WTC11 (cell line): ENCODE results near the gene BNC2. TPM values are rescaled to one million over a fixed set of nuclear protein-coding genes. Genes with fewer than 3 reads are reported as not detected.

Experiments
- ATAC-seq: fragments of 200-7000 bp; cut with Tn5 transposase; 2 replicates; pipeline ENCODE4 v1.10.0; 2021; ENCODE audit warnings: mild to moderate bottlenecking, moderate library complexity
- CTCF ChIA-PET: fragments of 300-600 bp; sonication (Branson Sonifier 250); formaldehyde crosslinking; loops from one replicate; lab custom pipeline; 2021; ENCODE audit warnings: antibody characterized with exemption; lab: Charles Lee
- POLR2A ChIA-PET: fragments of 350-600 bp; sonication (Branson Sonifier 250); formaldehyde crosslinking; loops from one replicate; lab custom pipeline; 2021; ENCODE audit warnings: antibody characterized with exemption; lab: Charles Lee
- DNase-seq: peaks from one replicate; pipeline ENCODE4 v3.0.0; 2021; ENCODE audit warnings: low spot score
- H3K27ac Mint-ChIP-seq: 2 replicates; pipeline ENCODE4 v1.8.0; 2021; ENCODE audit warnings: mixed read lengths
- H3K27me3 Mint-ChIP-seq: 2 replicates; pipeline ENCODE4 v1.8.0; 2021; ENCODE audit warnings: low read depth, mild to moderate bottlenecking, moderate library complexity, mixed read lengths
- H3K36me3 Mint-ChIP-seq: 2 replicates; pipeline ENCODE4 v1.8.0; 2021; ENCODE audit warnings: mixed read lengths
- H3K4me1 Mint-ChIP-seq: 2 replicates; pipeline ENCODE4 v1.8.0; 2022; ENCODE audit warnings: mixed read lengths
- H3K4me3 Mint-ChIP-seq: 2 replicates; pipeline ENCODE4 v1.8.0; 2021; ENCODE audit warnings: mild to moderate bottlenecking, moderate library complexity, mixed read lengths
- H3K9me3 Mint-ChIP-seq: 2 replicates; pipeline ENCODE4 v1.8.0; 2021; ENCODE audit warnings: mixed read lengths
- CREM ChIP-seq: sonication (generic); formaldehyde crosslinking; IDR thresholded peaks from 2 replicates; pipeline ENCODE4 v1.8.1; 2022; ENCODE audit warnings: mild to moderate bottlenecking, missing genetic modification reagents, moderate library complexity
- ELF4 ChIP-seq: sonication (generic); formaldehyde crosslinking; IDR thresholded peaks from 2 replicates; pipeline ENCODE4 v1.8.1; 2022; ENCODE audit warnings: low read depth, mild to moderate bottlenecking, moderate library complexity, missing genetic modification reagents
- IRF2 ChIP-seq: sonication (generic); formaldehyde crosslinking; IDR thresholded peaks from 2 replicates; pipeline ENCODE4 v1.8.0; 2022; ENCODE audit warnings: low read depth, missing genetic modification reagents, borderline replicate concordance
- KAT7 ChIP-seq: sonication (generic); formaldehyde crosslinking; IDR thresholded peaks from 2 replicates; pipeline ENCODE4 v1.8.1; 2023; ENCODE audit warnings: missing genetic modification reagents, mild to moderate bottlenecking, borderline replicate concordance
- NR1H2 ChIP-seq: sonication (generic); formaldehyde crosslinking; IDR thresholded peaks from 2 replicates; pipeline ENCODE4 v1.9.0; 2021; ENCODE audit warnings: mild to moderate bottlenecking, moderate library complexity, missing genetic modification reagents
- OVOL2 ChIP-seq: fragments of 250-450 bp; sonication (Bioruptor Pico); IDR thresholded peaks from 2 replicates; pipeline ENCODE4 v1.9.0; 2021; ENCODE audit warnings: mild to moderate bottlenecking, borderline replicate concordance
- SOX15 ChIP-seq: fragments of 250-450 bp; sonication (Bioruptor Pico); IDR thresholded peaks from 2 replicates; pipeline ENCODE4 v1.9.0; 2021; ENCODE audit warnings: mild to moderate bottlenecking
- SP1 ChIP-seq: sonication (generic); formaldehyde crosslinking; conservative IDR thresholded peaks from 2 replicates; pipeline ENCODE4 v1.8.1; 2022; ENCODE audit warnings: missing genetic modification reagents
- TEAD1 ChIP-seq: sonication (generic); formaldehyde crosslinking; IDR thresholded peaks from 2 replicates; pipeline ENCODE4 v1.8.0; 2022; ENCODE audit warnings: mild to moderate bottlenecking, missing genetic modification reagents
- ZBTB21 ChIP-seq: sonication (generic); formaldehyde crosslinking; IDR thresholded peaks from 2 replicates; pipeline ENCODE4 v1.8.1; 2023; ENCODE audit warnings: mild to moderate bottlenecking, missing genetic modification reagents, borderline replicate concordance
- ZNF232 ChIP-seq: sonication (generic); formaldehyde crosslinking; IDR thresholded peaks from 2 replicates; pipeline ENCODE4 v1.8.0; 2022; ENCODE audit warnings: mild to moderate bottlenecking, missing genetic modification reagents
- ZNF423 ChIP-seq: fragments of 250-450 bp; sonication (Bioruptor Pico); IDR thresholded peaks from 2 replicates; pipeline ENCODE4 v2.1.2; 2022; ENCODE audit warnings: mild to moderate bottlenecking, moderate library complexity
- ZNF671 ChIP-seq: fragments of 250-450 bp; sonication (Bioruptor Pico); IDR thresholded peaks from 2 replicates; pipeline ENCODE4 v1.8.0; 2021; ENCODE audit warnings: mild to moderate bottlenecking
- total RNA-seq: library from RNA; stranded (reverse); gene quantifications from 3 replicates; pipeline ENCODE4 v1.2.3, GENCODE V29; 2021
- TF ChIP-seq, protein P1 (sequence below): fragments of 250-450 bp; sonication (Bioruptor Pico); IDR thresholded peaks from 2 replicates; pipeline ENCODE4 v1.9.0; 2021; ENCODE audit warnings: mild to moderate bottlenecking, borderline replicate concordance
- TF ChIP-seq, protein P2 (sequence below): sonication (generic); formaldehyde crosslinking; IDR thresholded peaks from 2 replicates; pipeline ENCODE4 v1.8.1; 2022; ENCODE audit warnings: low read depth, missing genetic modification reagents, borderline replicate concordance
- TF ChIP-seq, protein P3 (sequence below): sonication (generic); formaldehyde crosslinking; IDR thresholded peaks from 2 replicates; pipeline ENCODE4 v1.8.1; 2022; ENCODE audit warnings: mild to moderate bottlenecking, moderate library complexity, missing genetic modification reagents
- TF ChIP-seq, protein P4 (sequence below): fragments of 200-600 bp; IDR thresholded peaks from 2 replicates; pipeline ENCODE4 v1.8.0; 2022; ENCODE audit warnings: antibody characterized with exemption
- TF ChIP-seq, protein P5 (sequence below): fragments of 250-450 bp; sonication (Bioruptor Pico); IDR thresholded peaks from 2 replicates; pipeline ENCODE4 v1.9.0; 2021; ENCODE audit warnings: mild to moderate bottlenecking
- TF ChIP-seq, protein P6 (sequence below): sonication (generic); formaldehyde crosslinking; IDR thresholded peaks from 2 replicates; pipeline ENCODE4 v1.8.1; 2023; ENCODE audit warnings: mild to moderate bottlenecking, missing genetic modification reagents
- TF ChIP-seq, protein P7 (sequence below): fragments of 250-450 bp; sonication (Bioruptor Pico); IDR thresholded peaks from 2 replicates; pipeline ENCODE4 v1.9.0; 2021; ENCODE audit warnings: moderate library complexity, mild to moderate bottlenecking, inconsistent platforms, borderline replicate concordance

BNC2 gene
- total RNA-seq, 1 experiment from 2014 or later: 33.3 TPM

DNA sequence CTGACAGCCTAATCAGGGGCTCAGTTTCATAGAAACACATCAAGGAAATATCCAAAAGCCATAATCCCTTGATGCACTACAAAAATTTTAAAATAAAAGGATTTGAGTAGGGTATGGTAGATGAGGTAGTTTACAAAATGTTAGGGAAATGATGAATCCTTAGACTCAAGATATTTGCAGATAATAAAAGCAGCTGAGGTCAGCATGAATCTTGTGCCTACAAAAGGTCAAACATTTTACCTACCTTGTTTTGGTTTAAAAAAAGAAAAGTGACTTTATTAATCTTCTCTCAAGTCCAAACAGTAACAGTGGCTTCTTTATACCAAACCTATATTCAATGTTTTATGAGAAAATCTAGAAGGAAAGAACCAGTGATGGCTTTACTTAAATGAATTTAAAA, 135.5 kb downstream of the BNC2 start:
- Mint-ChIP-seq H3K27me3 (no peaks in the 10 kb centered on the region; the same call in 1 of the 2 replicates), H3K27ac (no peak overlapping the region), H3K9me3 (0 out of 2 replicates have a peak, but pooled peaks cover 3% of the 10 kb centered on the region), H3K4me1 (peaks cover 66% of the 10 kb centered on the region), H3K4me3 (no peak overlapping the region), H3K36me3 (0 out of 2 replicates have a peak, but pooled peaks cover 3% of the 10 kb centered on the region)
- CTCF ChIA-PET: no interaction called here
- POLR2A ChIA-PET: no interaction called here
- DNase-seq (no peak), ATAC-seq (no peak)
- TF ChIP-seq TEAD1 (CRISPR knock-in tag) (no peak), SP1 (CRISPR knock-in tag) (no peak), CREM (CRISPR knock-in tag) (no peak), KAT7 (no peak), IRF2 (CRISPR knock-in tag) (no peak), ZBTB21 (no peak)
- TF ChIP-seq, protein P1, sequence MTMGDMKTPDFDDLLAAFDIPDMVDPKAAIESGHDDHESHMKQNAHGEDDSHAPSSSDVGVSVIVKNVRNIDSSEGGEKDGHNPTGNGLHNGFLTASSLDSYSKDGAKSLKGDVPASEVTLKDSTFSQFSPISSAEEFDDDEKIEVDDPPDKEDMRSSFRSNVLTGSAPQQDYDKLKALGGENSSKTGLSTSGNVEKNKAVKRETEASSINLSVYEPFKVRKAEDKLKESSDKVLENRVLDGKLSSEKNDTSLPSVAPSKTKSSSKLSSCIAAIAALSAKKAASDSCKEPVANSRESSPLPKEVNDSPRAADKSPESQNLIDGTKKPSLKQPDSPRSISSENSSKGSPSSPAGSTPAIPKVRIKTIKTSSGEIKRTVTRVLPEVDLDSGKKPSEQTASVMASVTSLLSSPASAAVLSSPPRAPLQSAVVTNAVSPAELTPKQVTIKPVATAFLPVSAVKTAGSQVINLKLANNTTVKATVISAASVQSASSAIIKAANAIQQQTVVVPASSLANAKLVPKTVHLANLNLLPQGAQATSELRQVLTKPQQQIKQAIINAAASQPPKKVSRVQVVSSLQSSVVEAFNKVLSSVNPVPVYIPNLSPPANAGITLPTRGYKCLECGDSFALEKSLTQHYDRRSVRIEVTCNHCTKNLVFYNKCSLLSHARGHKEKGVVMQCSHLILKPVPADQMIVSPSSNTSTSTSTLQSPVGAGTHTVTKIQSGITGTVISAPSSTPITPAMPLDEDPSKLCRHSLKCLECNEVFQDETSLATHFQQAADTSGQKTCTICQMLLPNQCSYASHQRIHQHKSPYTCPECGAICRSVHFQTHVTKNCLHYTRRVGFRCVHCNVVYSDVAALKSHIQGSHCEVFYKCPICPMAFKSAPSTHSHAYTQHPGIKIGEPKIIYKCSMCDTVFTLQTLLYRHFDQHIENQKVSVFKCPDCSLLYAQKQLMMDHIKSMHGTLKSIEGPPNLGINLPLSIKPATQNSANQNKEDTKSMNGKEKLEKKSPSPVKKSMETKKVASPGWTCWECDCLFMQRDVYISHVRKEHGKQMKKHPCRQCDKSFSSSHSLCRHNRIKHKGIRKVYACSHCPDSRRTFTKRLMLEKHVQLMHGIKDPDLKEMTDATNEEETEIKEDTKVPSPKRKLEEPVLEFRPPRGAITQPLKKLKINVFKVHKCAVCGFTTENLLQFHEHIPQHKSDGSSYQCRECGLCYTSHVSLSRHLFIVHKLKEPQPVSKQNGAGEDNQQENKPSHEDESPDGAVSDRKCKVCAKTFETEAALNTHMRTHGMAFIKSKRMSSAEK (CRISPR knock-in tag): no peak
- TF ChIP-seq, protein P2, sequence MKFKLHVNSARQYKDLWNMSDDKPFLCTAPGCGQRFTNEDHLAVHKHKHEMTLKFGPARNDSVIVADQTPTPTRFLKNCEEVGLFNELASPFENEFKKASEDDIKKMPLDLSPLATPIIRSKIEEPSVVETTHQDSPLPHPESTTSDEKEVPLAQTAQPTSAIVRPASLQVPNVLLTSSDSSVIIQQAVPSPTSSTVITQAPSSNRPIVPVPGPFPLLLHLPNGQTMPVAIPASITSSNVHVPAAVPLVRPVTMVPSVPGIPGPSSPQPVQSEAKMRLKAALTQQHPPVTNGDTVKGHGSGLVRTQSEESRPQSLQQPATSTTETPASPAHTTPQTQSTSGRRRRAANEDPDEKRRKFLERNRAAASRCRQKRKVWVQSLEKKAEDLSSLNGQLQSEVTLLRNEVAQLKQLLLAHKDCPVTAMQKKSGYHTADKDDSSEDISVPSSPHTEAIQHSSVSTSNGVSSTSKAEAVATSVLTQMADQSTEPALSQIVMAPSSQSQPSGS (CRISPR knock-in tag): no peak
- TF ChIP-seq, protein P3, sequence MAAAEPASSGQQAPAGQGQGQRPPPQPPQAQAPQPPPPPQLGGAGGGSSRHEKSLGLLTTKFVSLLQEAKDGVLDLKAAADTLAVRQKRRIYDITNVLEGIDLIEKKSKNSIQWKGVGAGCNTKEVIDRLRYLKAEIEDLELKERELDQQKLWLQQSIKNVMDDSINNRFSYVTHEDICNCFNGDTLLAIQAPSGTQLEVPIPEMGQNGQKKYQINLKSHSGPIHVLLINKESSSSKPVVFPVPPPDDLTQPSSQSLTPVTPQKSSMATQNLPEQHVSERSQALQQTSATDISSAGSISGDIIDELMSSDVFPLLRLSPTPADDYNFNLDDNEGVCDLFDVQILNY (CRISPR knock-in tag): no peak
- TF ChIP-seq, protein P4, sequence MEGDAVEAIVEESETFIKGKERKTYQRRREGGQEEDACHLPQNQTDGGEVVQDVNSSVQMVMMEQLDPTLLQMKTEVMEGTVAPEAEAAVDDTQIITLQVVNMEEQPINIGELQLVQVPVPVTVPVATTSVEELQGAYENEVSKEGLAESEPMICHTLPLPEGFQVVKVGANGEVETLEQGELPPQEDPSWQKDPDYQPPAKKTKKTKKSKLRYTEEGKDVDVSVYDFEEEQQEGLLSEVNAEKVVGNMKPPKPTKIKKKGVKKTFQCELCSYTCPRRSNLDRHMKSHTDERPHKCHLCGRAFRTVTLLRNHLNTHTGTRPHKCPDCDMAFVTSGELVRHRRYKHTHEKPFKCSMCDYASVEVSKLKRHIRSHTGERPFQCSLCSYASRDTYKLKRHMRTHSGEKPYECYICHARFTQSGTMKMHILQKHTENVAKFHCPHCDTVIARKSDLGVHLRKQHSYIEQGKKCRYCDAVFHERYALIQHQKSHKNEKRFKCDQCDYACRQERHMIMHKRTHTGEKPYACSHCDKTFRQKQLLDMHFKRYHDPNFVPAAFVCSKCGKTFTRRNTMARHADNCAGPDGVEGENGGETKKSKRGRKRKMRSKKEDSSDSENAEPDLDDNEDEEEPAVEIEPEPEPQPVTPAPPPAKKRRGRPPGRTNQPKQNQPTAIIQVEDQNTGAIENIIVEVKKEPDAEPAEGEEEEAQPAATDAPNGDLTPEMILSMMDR: no peak

DNA sequence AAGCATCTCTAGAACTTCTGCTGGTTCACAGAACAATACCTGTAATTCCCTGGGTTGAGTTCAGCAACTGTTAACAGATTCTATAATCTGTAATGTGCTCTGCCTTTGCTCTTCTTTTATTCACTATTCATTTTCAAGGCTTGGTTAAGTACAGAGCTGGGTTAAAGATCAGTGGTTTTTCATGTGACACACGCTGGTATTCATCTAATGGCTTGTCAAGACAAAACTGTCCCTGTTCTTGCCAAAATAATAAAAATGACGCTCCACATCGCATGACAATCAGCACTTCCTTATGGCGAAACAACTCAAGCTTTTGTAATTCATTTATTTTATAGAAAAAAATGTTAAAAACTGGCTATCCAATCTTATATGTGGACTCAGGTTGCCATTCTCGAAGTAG, 137.9 kb downstream of the BNC2 start:
- H3K36me3 Mint-ChIP-seq: 0 out of 2 replicates have a peak, but pooled peaks cover 1% of the 10 kb centered on the region
- H3K27ac Mint-ChIP-seq: no peak overlapping the region
- H3K4me3 Mint-ChIP-seq: no peak overlapping the region
- CTCF ChIA-PET: no interaction called here
- H3K27me3 Mint-ChIP-seq: no peaks in the 10 kb centered on the region; the same call in 1 of the 2 replicates
- 0 out of 2 replicates have a peak, but pooled peaks cover 1% of the 10 kb centered on the region for H3K9me3 Mint-ChIP-seq
- no peak for ATAC-seq
- TF ChIP-seq, protein P5, sequence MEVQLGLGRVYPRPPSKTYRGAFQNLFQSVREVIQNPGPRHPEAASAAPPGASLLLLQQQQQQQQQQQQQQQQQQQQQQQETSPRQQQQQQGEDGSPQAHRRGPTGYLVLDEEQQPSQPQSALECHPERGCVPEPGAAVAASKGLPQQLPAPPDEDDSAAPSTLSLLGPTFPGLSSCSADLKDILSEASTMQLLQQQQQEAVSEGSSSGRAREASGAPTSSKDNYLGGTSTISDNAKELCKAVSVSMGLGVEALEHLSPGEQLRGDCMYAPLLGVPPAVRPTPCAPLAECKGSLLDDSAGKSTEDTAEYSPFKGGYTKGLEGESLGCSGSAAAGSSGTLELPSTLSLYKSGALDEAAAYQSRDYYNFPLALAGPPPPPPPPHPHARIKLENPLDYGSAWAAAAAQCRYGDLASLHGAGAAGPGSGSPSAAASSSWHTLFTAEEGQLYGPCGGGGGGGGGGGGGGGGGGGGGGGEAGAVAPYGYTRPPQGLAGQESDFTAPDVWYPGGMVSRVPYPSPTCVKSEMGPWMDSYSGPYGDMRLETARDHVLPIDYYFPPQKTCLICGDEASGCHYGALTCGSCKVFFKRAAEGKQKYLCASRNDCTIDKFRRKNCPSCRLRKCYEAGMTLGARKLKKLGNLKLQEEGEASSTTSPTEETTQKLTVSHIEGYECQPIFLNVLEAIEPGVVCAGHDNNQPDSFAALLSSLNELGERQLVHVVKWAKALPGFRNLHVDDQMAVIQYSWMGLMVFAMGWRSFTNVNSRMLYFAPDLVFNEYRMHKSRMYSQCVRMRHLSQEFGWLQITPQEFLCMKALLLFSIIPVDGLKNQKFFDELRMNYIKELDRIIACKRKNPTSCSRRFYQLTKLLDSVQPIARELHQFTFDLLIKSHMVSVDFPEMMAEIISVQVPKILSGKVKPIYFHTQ (CRISPR knock-in tag): no peak
- TF ChIP-seq ZNF423 (CRISPR knock-in tag) (no peak), ZNF671 (CRISPR knock-in tag) (no peak), ELF4 (CRISPR knock-in tag) (no peak), SOX15 (CRISPR knock-in tag) (no peak), NR1H2 (CRISPR knock-in tag) (no peak), ZNF232 (no peak), OVOL2 (no peak)
- TF ChIP-seq, protein P6, sequence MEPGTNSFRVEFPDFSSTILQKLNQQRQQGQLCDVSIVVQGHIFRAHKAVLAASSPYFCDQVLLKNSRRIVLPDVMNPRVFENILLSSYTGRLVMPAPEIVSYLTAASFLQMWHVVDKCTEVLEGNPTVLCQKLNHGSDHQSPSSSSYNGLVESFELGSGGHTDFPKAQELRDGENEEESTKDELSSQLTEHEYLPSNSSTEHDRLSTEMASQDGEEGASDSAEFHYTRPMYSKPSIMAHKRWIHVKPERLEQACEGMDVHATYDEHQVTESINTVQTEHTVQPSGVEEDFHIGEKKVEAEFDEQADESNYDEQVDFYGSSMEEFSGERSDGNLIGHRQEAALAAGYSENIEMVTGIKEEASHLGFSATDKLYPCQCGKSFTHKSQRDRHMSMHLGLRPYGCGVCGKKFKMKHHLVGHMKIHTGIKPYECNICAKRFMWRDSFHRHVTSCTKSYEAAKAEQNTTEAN (CRISPR knock-in tag): no peak
- TF ChIP-seq, protein P2 (CRISPR knock-in tag): no peak
- TF ChIP-seq, protein P7, sequence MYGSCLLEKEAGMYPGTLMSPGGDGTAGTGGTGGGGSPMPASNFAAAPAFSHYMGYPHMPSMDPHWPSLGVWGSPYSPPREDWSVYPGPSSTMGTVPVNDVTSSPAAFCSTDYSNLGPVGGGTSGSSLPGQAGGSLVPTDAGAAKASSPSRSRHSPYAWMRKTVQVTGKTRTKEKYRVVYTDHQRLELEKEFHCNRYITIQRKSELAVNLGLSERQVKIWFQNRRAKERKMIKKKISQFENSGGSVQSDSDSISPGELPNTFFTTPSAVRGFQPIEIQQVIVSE (CRISPR knock-in tag): no peak
- POLR2A ChIA-PET: no interaction called here
- H3K4me1 Mint-ChIP-seq: peaks cover 76% of the 10 kb centered on the region
- no peak for DNase-seq
